H9 (cell line): ENCODE results near the gene STIMATE. TPM values are rescaled to one million over a fixed set of nuclear protein-coding genes. Genes with fewer than 3 reads are reported as not detected.

Source experiments
- DNase-seq: peaks from one replicate; pipeline ENCODE4 v3.0.0-alpha.2; 2017
- H2AFZ ChIP-seq: one replicate; pipeline ENCODE4 v1.6.1; 2013; ENCODE audit warnings: mild to moderate bottlenecking, low read length, control low read depth, moderate library complexity
- H2AK5ac ChIP-seq: 2 replicates; pipeline ENCODE4 v1.6.1; 2013; ENCODE audit warnings: low read length, control low read depth, mixed read lengths; ENCODE audit not compliant: insufficient read length
- H2BK120ac ChIP-seq: one replicate; pipeline ENCODE4 v1.6.1; 2013; ENCODE audit warnings: low read depth, mild to moderate bottlenecking, low read length, control low read depth, inconsistent platforms; ENCODE audit not compliant: poor library complexity, severe bottlenecking
- H2BK12ac ChIP-seq: 2 replicates; pipeline ENCODE4 v1.6.1; 2013; ENCODE audit warnings: low read length, control low read depth, mixed read lengths, low read depth; ENCODE audit not compliant: insufficient read length
- H2BK15ac ChIP-seq: 2 replicates; pipeline ENCODE4 v1.6.1; 2013; ENCODE audit warnings: low read depth, low read length, control low read depth
- H2BK20ac ChIP-seq: one replicate; pipeline ENCODE4 v1.6.1; 2013; ENCODE audit warnings: low read depth, mild to moderate bottlenecking, low read length, control low read depth, inconsistent platforms; ENCODE audit not compliant: poor library complexity, severe bottlenecking
- H2BK5ac ChIP-seq: 2 replicates; pipeline ENCODE4 v1.6.1; 2013; ENCODE audit warnings: low read length, control low read depth, mixed read lengths; ENCODE audit not compliant: insufficient read length
- H3K14ac ChIP-seq: 2 replicates; pipeline ENCODE4 v1.6.1; 2013; ENCODE audit warnings: low read length, control low read depth; ENCODE audit not compliant: insufficient read depth
- H3K18ac ChIP-seq: 2 replicates; pipeline ENCODE4 v1.6.1; 2013; ENCODE audit warnings: low read depth, mild to moderate bottlenecking, mixed read lengths, low read length, control low read depth; ENCODE audit not compliant: insufficient read length
- H3K23ac ChIP-seq: 2 replicates; pipeline ENCODE4 v1.6.1; 2013; ENCODE audit warnings: low read length, control low read depth, mixed read lengths, low read depth; ENCODE audit not compliant: insufficient read length
- H3K23me2 ChIP-seq: 2 replicates; pipeline ENCODE4 v1.6.1; 2013; ENCODE audit warnings: low read depth, mild to moderate bottlenecking, mixed read lengths, low read length, control low read depth; ENCODE audit not compliant: insufficient read length, poor library complexity, severe bottlenecking
- H3K27ac ChIP-seq: 2 replicates; pipeline ENCODE4 v1.5.1; 2013; ENCODE audit warnings: low read length, control low read depth, mixed read lengths, low read depth; ENCODE audit not compliant: insufficient read length
- H3K27me3 ChIP-seq: 2 replicates; pipeline ENCODE4 v1.6.1; 2013; ENCODE audit warnings: low read length, control low read depth, inconsistent platforms; ENCODE audit not compliant: insufficient read depth
- H3K4ac ChIP-seq: 2 replicates; pipeline ENCODE4 v1.6.1; 2013; ENCODE audit warnings: low read depth, mild to moderate bottlenecking, control low read depth, inconsistent platforms, low read length, moderate library complexity
- H3K4me1 ChIP-seq: 2 replicates; pipeline ENCODE4 v1.6.1; 2013; ENCODE audit warnings: low read length, control low read depth, inconsistent platforms; ENCODE audit not compliant: insufficient read depth
- H3K4me2 ChIP-seq: 2 replicates; pipeline ENCODE4 v1.6.1; 2013; ENCODE audit warnings: low read length, control low read depth, mixed read lengths; ENCODE audit not compliant: insufficient read length, insufficient read depth
- H3K56ac ChIP-seq: 2 replicates; pipeline ENCODE4 v1.6.1; 2013; ENCODE audit warnings: low read depth, mild to moderate bottlenecking, mixed read lengths, low read length, control low read depth; ENCODE audit not compliant: insufficient read length
- H3K79me1 ChIP-seq: 2 replicates; pipeline ENCODE4 v1.6.1; 2013; ENCODE audit warnings: low read depth, mild to moderate bottlenecking, moderate library complexity, low read length, control low read depth, inconsistent platforms; ENCODE audit not compliant: insufficient read depth, poor library complexity, severe bottlenecking
- H3K79me2 ChIP-seq: 2 replicates; pipeline ENCODE4 v1.6.1; 2013; ENCODE audit warnings: low read length, control low read depth, inconsistent platforms; ENCODE audit not compliant: insufficient read depth
- H3K9ac ChIP-seq: 2 replicates; pipeline ENCODE4 v1.6.1; 2013; ENCODE audit warnings: low read length, control low read depth, mixed read lengths; ENCODE audit not compliant: insufficient read length; ENCODE audit errors: extremely low read depth
- H3K9me3 ChIP-seq: one replicate; pipeline ENCODE4 v1.6.1; 2013; ENCODE audit warnings: low read depth, low read length, inconsistent platforms; ENCODE audit not compliant: control insufficient read depth
- H3T11ph ChIP-seq: one replicate; pipeline ENCODE4 v1.6.1; 2013; ENCODE audit warnings: mild to moderate bottlenecking, low read length, control low read depth, inconsistent platforms
- H4K20me1 ChIP-seq: one replicate; pipeline ENCODE4 v1.6.1; 2013; ENCODE audit not compliant: control insufficient read depth, insufficient read length, insufficient read depth
- H4K5ac ChIP-seq: 2 replicates; pipeline ENCODE4 v1.6.1; 2013; ENCODE audit warnings: low read depth, mild to moderate bottlenecking, mixed read lengths, low read length, control low read depth; ENCODE audit not compliant: insufficient read length
- H4K8ac ChIP-seq: replicated peaks from 2 replicates; pipeline ENCODE4 v1.6.1; 2013; ENCODE audit warnings: low read length, control low read depth, mixed read lengths, low read depth; ENCODE audit not compliant: insufficient read length
- H4K91ac ChIP-seq: 2 replicates; pipeline ENCODE4 v1.6.1; 2013; ENCODE audit warnings: low read depth, mild to moderate bottlenecking, moderate library complexity, mixed read lengths, low read length, control low read depth; ENCODE audit not compliant: insufficient read length
- H3K27ac Mint-ChIP-seq, 3 experiments: 2 replicates in 2 of 3; 3 replicates in 1 of 3; pipeline ENCODE4 v1.8.0; 2020 to 2021; ENCODE audit warnings: mixed read lengths in 3 of 3, mild to moderate bottlenecking in 1 of 3, moderate library complexity in 1 of 3
- H3K27me3 Mint-ChIP-seq: 2 replicates; pipeline ENCODE4 v1.8.0; 2021; ENCODE audit warnings: low read depth, mild to moderate bottlenecking, moderate library complexity, mixed read lengths
- H3K36me3 Mint-ChIP-seq, 3 experiments: 2 replicates in 2 of 3; 3 replicates in 1 of 3; pipeline ENCODE4 v1.8.0; 2020 to 2021; ENCODE audit warnings: low read depth in 3 of 3, mixed read lengths in 3 of 3; ENCODE audit not compliant: insufficient read depth in 1 of 3
- H3K4me1 Mint-ChIP-seq, 2 experiments: 2 replicates each; pipeline ENCODE4 v1.8.0; 2020; ENCODE audit warnings: mixed read lengths in 2 of 2
- H3K4me3 Mint-ChIP-seq, 2 experiments: 2 replicates in 1 of 2; 3 replicates in 1 of 2; pipeline ENCODE4 v1.8.0; 2020 to 2021; ENCODE audit warnings: mild to moderate bottlenecking in 2 of 2, mixed read lengths in 2 of 2, moderate library complexity in 1 of 2
- H3K9me3 Mint-ChIP-seq, 2 experiments: 2 replicates in 1 of 2; 3 replicates in 1 of 2; pipeline ENCODE4 v1.8.0; 2020; ENCODE audit warnings: mild to moderate bottlenecking in 2 of 2, mixed read lengths in 2 of 2, moderate library complexity in 1 of 2
- CTCF ChIP-seq: fragments of 200-600 bp; sonication (generic); conservative IDR thresholded peaks from 3 replicates; pipeline ENCODE4 v1.8.0; 2021; ENCODE audit warnings: antibody characterized with exemption, mild to moderate bottlenecking
- WGBS: extraction: QIAGEN DNeasy Blood & Tissue Kit; methylation state at CpG from one replicate; pipeline ENCODE4 v1.1.7; 2013; ENCODE audit warnings: missing lambda C conversion rate, low lambda C conversion rate, mixed read lengths; ENCODE audit not compliant: insufficient read length; ENCODE audit errors: extremely low coverage; 5-methylcytosine and 5-hydroxymethylcytosine counted together
- total RNA-seq: library from RNA; stranded (reverse); gene quantifications from 2 replicates; pipeline ENCODE4 v1.2.1, GENCODE V29; 2021

STIMATE gene
- total RNA-seq, 1 experiment from 2014 or later, result 25.6 TPM

- no peak for DNase-seq
- Histone ChIP-seq H2BK20ac (no peak overlapping the region), H2AFZ (no peak overlapping the region), H4K20me1 (no peaks in the 10 kb centered on the region), H3K27ac (no peak overlapping the region), H4K5ac (no peak overlapping the region), H3K23ac (no peak overlapping the region), H3K4me2 (no peak overlapping the region), H2BK5ac (no peak overlapping the region), H3K9ac (no peak overlapping the region), H3K4ac (no peak overlapping the region), H4K91ac (no peak overlapping the region), H2BK120ac (no peak overlapping the region), H3K27me3 (no peaks in the 10 kb centered on the region), H2BK15ac (no peak overlapping the region), H2BK12ac (no peak overlapping the region), H3K79me2 (no peaks in the 10 kb centered on the region), H3K9me3 (no peaks in the 10 kb centered on the region), H4K8ac (no peak overlapping the region), H3T11ph (no peak overlapping the region), H3K23me2 (no peaks in the 10 kb centered on the region), H3K14ac (no peak overlapping the region), H3K4me1 (no peaks in the 10 kb centered on the region), H2AK5ac (no peak overlapping the region), H3K18ac (no peak overlapping the region), H3K56ac (no peak overlapping the region), H3K79me1 (no peaks in the 10 kb centered on the region)
- no peak for TF ChIP-seq CTCF
- Mint-ChIP-seq H3K4me1 (no peaks in the 10 kb centered on the region), H3K27ac (no peak overlapping the region), H3K9me3 (no peaks in the 10 kb centered on the region), H3K27me3 (no peaks in the 10 kb centered on the region), H3K36me3 (peaks cover 0 to 9% (median 6%) of the 10 kb centered on the region in 3 experiments; a peak in 3 of 7 replicates), H3K4me3 (no peak overlapping the region)
- WGBS, result no CpG with 5 or more reads among the region's 6 CpGs
Observed at GRCh38 chr3:52910823-52911222, 13.5 kb upstream of the STIMATE start.
